Trophoblast cell (in vitro differentiated cells and primary cell): ENCODE results near the gene NPLOC4.

Experiments
- DNase-seq, 2 donors: peaks; one replicate each; pipeline ENCODE4 v3.0.0-alpha.2; 2016
- H2AFZ ChIP-seq: 2 replicates; pipeline ENCODE4 v1.6.1; 2013; ENCODE audit warnings: low read length, moderate library complexity, mild to moderate bottlenecking; ENCODE audit not compliant: insufficient read depth, poor library complexity
- H2AK5ac ChIP-seq: 2 replicates; pipeline ENCODE4 v1.6.1; 2013; ENCODE audit warnings: mild to moderate bottlenecking, low read length
- H2BK120ac ChIP-seq: 2 replicates; pipeline ENCODE4 v1.6.1; 2013; ENCODE audit warnings: low read length, mild to moderate bottlenecking, moderate library complexity; ENCODE audit not compliant: insufficient read depth, poor library complexity
- H2BK12ac ChIP-seq: 2 replicates; pipeline ENCODE4 v1.6.1; 2013; ENCODE audit warnings: mild to moderate bottlenecking, low read length, moderate library complexity
- H2BK5ac ChIP-seq: 2 replicates; pipeline ENCODE4 v1.6.1; 2013; ENCODE audit warnings: low read length, low read depth, moderate library complexity, mild to moderate bottlenecking; ENCODE audit not compliant: poor library complexity
- H3K14ac ChIP-seq: 2 replicates; pipeline ENCODE4 v1.6.1; 2013; ENCODE audit warnings: mild to moderate bottlenecking, low read length
- H3K18ac ChIP-seq: 2 replicates; pipeline ENCODE4 v1.6.1; 2013; ENCODE audit warnings: mild to moderate bottlenecking, low read length
- H3K23ac ChIP-seq: 2 replicates; pipeline ENCODE4 v1.6.1; 2013; ENCODE audit warnings: low read length
- H3K27ac ChIP-seq: 2 replicates; pipeline ENCODE4 v1.5.1; 2013; ENCODE audit warnings: low read depth, mild to moderate bottlenecking, inconsistent platforms, low read length, moderate library complexity
- H3K27me3 ChIP-seq: 2 replicates; pipeline ENCODE4 v1.6.1; 2013; ENCODE audit warnings: inconsistent platforms, mild to moderate bottlenecking, low read length, moderate library complexity; ENCODE audit not compliant: insufficient read depth
- H3K36me3 ChIP-seq, 2 experiments: 1 replicate in 1 of 2; 2 replicates in 1 of 2; pipeline ENCODE4 v1.6.1; 2013; ENCODE audit warnings: low read length in 2 of 2, mild to moderate bottlenecking in 2 of 2, moderate library complexity in 1 of 2; ENCODE audit not compliant: insufficient read depth in 2 of 2, control insufficient read depth in 1 of 2
- H3K4ac ChIP-seq: 2 replicates; pipeline ENCODE4 v1.6.1; 2013; ENCODE audit warnings: low read depth, mild to moderate bottlenecking, low read length, moderate library complexity
- H3K4me1 ChIP-seq, 2 experiments: 1 replicate in 1 of 2; 2 replicates in 1 of 2; pipeline ENCODE4 v1.6.1; 2013; ENCODE audit warnings: low read length in 2 of 2, mild to moderate bottlenecking in 2 of 2, moderate library complexity in 1 of 2; ENCODE audit not compliant: insufficient read depth in 2 of 2, control insufficient read depth in 1 of 2
- H3K4me2 ChIP-seq: 2 replicates; pipeline ENCODE4 v1.6.1; 2013; ENCODE audit warnings: inconsistent platforms, mild to moderate bottlenecking, low read length, moderate library complexity
- H3K4me3 ChIP-seq: 2 replicates; pipeline ENCODE4 v1.5.1; 2013; ENCODE audit warnings: mild to moderate bottlenecking, low read depth, low read length, inconsistent platforms
- H3K79me1 ChIP-seq: one replicate; pipeline ENCODE4 v1.6.1; 2013; ENCODE audit warnings: low read length
- H3K79me2 ChIP-seq: 2 replicates; pipeline ENCODE4 v1.6.1; 2013; ENCODE audit warnings: low read length, mild to moderate bottlenecking; ENCODE audit not compliant: control insufficient read depth, insufficient read depth, poor library complexity
- H3K9ac ChIP-seq: 2 replicates; pipeline ENCODE4 v1.6.1; 2013; ENCODE audit warnings: mild to moderate bottlenecking, low read length
- H3K9me3 ChIP-seq: 2 replicates; pipeline ENCODE4 v1.6.1; 2013; ENCODE audit warnings: low read depth, mild to moderate bottlenecking, control low read depth, inconsistent platforms, low read length; ENCODE audit not compliant: insufficient read depth
- H4K12ac ChIP-seq: 2 replicates; pipeline ENCODE4 v1.6.1; 2013; ENCODE audit warnings: low read depth, mild to moderate bottlenecking, low read length, moderate library complexity
- H4K8ac ChIP-seq: 2 replicates; pipeline ENCODE4 v1.6.1; 2013; ENCODE audit warnings: low read depth, mild to moderate bottlenecking, low read length, moderate library complexity
- H4K91ac ChIP-seq: one replicate; pipeline ENCODE4 v1.6.1; 2013; ENCODE audit warnings: low read depth, mild to moderate bottlenecking, low read length, moderate library complexity
- WGBS: extraction: QIAGEN DNeasy Blood & Tissue Kit; methylation state at CpG from one replicate; pipeline ENCODE4 v1.1.7; 2013; ENCODE audit warnings: missing lambda C conversion rate; ENCODE audit not compliant: insufficient read length, insufficient coverage; ENCODE audit errors: extremely low coverage; 5-methylcytosine and 5-hydroxymethylcytosine counted together

Gene NPLOC4

DNA sequence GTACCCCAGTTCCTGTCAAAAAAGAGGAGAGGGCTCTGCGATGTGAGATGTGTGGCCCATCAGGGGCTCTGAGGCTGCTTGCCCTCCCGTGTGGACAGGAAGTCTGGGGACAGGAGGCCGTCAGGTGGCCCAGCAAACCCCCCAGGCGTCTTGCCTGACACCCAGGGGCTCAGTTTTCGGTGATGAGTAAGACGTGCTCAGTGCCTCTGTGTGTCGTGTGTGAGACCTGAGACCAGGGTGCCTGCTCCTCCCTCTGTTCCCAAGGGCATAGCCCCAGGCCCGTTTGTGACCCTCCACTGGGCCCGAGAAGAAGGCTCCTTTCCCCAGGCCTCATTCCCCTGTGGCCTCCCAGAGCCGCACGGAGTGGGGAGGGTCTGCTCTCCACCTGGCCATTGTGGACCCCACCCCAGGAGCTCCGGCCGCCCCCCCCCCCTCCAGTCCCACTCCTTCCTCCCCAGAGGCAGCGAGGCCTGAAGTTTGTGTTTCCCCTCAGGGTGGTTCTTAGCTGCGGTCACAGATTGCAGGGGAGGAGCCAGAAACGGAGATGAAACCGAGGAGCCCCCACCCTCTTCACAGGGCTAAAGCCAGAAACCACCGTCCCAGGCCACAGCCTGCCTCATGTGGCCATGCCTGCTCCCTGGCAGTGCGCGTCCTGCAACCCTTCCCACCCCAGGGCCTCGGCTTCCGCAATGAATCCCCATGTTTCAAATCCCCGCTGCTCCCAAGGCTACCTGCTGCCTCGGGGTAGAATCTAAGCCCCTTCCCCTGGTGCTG lies 119.4 kb downstream of the NPLOC4 start:
- peak overlapping the region; percentile 28 for H3K4ac ChIP-seq
- H3K4me2 ChIP-seq: peak overlapping the region; percentile 78
- H2BK5ac ChIP-seq: peak overlapping the region; percentile 6
- DNase-seq: peak; percentile 69 to 74
- H3K14ac ChIP-seq: peak overlapping the region; percentile 29
- H4K8ac ChIP-seq: peak overlapping the region; percentile 6
- H3K23ac ChIP-seq: no peak overlapping the region
- no peak overlapping the region for H3K4me3 ChIP-seq
- H3K9ac ChIP-seq: no peak overlapping the region
- peak overlapping the region; percentile 30 for H2AK5ac ChIP-seq
- peak overlapping the region; percentile 45 for H4K91ac ChIP-seq
- H2BK120ac ChIP-seq: no peak overlapping the region
- peak overlapping the region; percentile 6 for H4K12ac ChIP-seq
- H3K18ac ChIP-seq: peak overlapping the region; percentile 37
- peaks cover 27% of the 10 kb centered on the region for H3K79me2 ChIP-seq
- no peaks in the 10 kb centered on the region for H3K36me3 ChIP-seq
- H3K27ac ChIP-seq: peak overlapping the region; percentile 39
- no CpG with 5 or more reads among the region's 24 CpGs for WGBS
- H2AFZ ChIP-seq: no peak overlapping the region
- H3K27me3 ChIP-seq: no peaks in the 10 kb centered on the region
- H3K9me3 ChIP-seq: no peaks in the 10 kb centered on the region
- H2BK12ac ChIP-seq: peak overlapping the region; percentile 18
- peaks cover 37 to 44% of the 10 kb centered on the region in 2 experiments for H3K4me1 ChIP-seq
- H3K79me1 ChIP-seq: peaks cover 38% of the 10 kb centered on the region

- Histone ChIP-seq H3K36me3 (peaks cover 3% of the 10 kb centered on the region in 2 experiments), H3K23ac (no peak overlapping the region), H3K9ac (no peak overlapping the region), H2BK5ac (peak overlapping the region; percentile 6), H2AK5ac (peak overlapping the region; percentile 30), H4K8ac (no peak overlapping the region), H3K14ac (no peak overlapping the region), H3K4ac (peak overlapping the region; percentile 28), H2AFZ (no peak overlapping the region), H3K4me3 (no peak overlapping the region), H3K9me3 (peaks cover 2% of the 10 kb centered on the region), H4K91ac (peak overlapping the region; percentile 97), H2BK12ac (no peak overlapping the region), H2BK120ac (no peak overlapping the region), H3K79me1 (peaks cover 41% of the 10 kb centered on the region), H3K18ac (peak overlapping the region; percentile 37), H3K27ac (peak overlapping the region; percentile 16), H3K4me1 (peaks cover 37 to 44% of the 10 kb centered on the region in 2 experiments), H3K79me2 (peaks cover 30% of the 10 kb centered on the region), H3K27me3 (no peaks in the 10 kb centered on the region), H4K12ac (no peak overlapping the region), H3K4me2 (peak overlapping the region; percentile 89)
- no CpG with 5 or more reads among the region's 9 CpGs for WGBS
- no peak for DNase-seq
These were observed 119.9 kb downstream of the NPLOC4 start for GRCh38 chr17:81517009-81517338.

DNA sequence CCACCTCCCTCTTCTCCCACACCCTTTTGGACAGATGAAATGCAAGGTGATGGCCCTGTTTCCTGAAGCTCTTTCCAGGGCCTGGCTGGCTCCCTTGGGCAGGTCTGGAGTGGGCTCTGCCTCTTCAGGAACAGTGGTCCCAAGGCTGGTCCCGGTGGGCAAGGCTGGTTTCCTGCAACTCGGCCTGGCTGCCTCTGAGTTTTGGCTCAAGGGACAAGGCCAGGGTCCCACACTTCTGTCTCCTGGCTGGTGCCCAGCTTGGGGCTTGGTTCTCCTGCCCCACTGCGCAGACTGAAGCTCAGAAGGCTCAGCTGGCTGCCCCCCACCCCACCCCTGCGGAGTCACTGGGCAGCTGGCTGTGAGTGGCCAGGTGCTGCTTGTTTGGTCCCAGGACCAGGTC lies 120.5 kb downstream of the NPLOC4 start:
- Histone ChIP-seq H3K4me1 (peaks cover 37 to 44% of the 10 kb centered on the region in 2 experiments), H4K91ac (peak overlapping the region; percentile 97), H3K36me3 (peaks cover 8 to 9% of the 10 kb centered on the region in 2 experiments), H2BK12ac (peak overlapping the region; percentile 80), H4K12ac (no peak overlapping the region), H3K9me3 (peaks cover 3% of the 10 kb centered on the region), H3K4me3 (peak overlapping the region; percentile 3), H3K4ac (peak overlapping the region; percentile 88), H3K79me1 (peaks cover 43% of the 10 kb centered on the region), H3K9ac (no peak overlapping the region), H4K8ac (peak overlapping the region; percentile 13), H3K18ac (peak overlapping the region; percentile 73), H3K14ac (peak overlapping the region; percentile 25), H3K27ac (peak overlapping the region; percentile 13), H2AFZ (no peak overlapping the region), H2AK5ac (peak overlapping the region; percentile 61), H2BK5ac (peak overlapping the region; percentile 43), H3K27me3 (no peaks in the 10 kb centered on the region), H3K4me2 (peak overlapping the region; percentile 89), H3K79me2 (peaks cover 36% of the 10 kb centered on the region), H3K23ac (no peak overlapping the region), H2BK120ac (peak overlapping the region; percentile 15)
- no peak for DNase-seq
- WGBS: no CpG with 5 or more reads among the region's 4 CpGs

DNA sequence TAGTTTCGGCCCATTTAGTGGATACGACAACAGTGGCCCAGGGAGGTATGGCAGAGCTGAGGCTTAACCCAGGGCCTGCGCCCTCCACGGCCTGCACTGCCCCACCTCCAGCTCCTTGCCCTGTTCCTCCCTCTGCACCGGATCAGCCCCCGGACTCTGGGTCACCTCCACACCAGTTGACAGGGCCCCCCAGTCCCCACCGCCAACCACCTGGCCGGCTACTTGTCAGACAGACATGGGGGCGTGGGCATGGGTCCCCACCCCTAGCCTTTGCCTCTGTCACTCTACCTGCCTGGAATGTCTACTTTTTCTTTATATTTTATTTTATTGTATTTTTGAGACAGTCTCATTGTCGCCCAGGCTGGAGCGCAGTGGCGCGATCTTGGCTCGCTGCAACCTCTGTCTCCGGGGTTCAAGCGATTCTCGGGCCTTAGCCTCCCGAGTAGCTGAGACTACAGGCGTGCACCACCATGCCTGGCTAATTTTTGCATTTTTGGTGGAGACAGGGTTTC lies 121.3 kb downstream of the NPLOC4 start:
- Histone ChIP-seq H2BK12ac (peak overlapping the region; percentile 87), H3K4me2 (peak overlapping the region; percentile 89), H3K36me3 (peaks cover 17% of the 10 kb centered on the region in 2 experiments), H4K12ac (peak overlapping the region; percentile 65), H3K79me1 (peaks cover 43% of the 10 kb centered on the region), H3K23ac (no peak overlapping the region), H4K91ac (peak overlapping the region; percentile 97), H3K14ac (peak overlapping the region; percentile 99), H3K9ac (peak overlapping the region; percentile 95), H3K79me2 (peaks cover 44% of the 10 kb centered on the region), H3K4me1 (peaks cover 37 to 44% of the 10 kb centered on the region in 2 experiments), H2BK5ac (peak overlapping the region; percentile 96), H3K4me3 (peak overlapping the region; percentile 72), H2AK5ac (peak overlapping the region; percentile 99), H3K18ac (peak overlapping the region; percentile 82), H3K9me3 (peaks cover 6% of the 10 kb centered on the region), H3K4ac (peak overlapping the region; percentile 90), H2BK120ac (peak overlapping the region; percentile 99), H3K27ac (peak overlapping the region; percentile 97), H4K8ac (peak overlapping the region; percentile 88), H3K27me3 (no peaks in the 10 kb centered on the region), H2AFZ (peak overlapping the region; percentile 66)
- no CpG with 5 or more reads among the region's 19 CpGs for WGBS
- DNase-seq: no peak
